DND-41 (cell line): ENCODE data around the gene KDM5C.
A peak's percentile ranks its signal among the peaks of the same experiment; 100 is the strongest.

ENCODE experiments used
- EZH2 ChIP-seq: IDR thresholded peaks from 3 replicates; pipeline ENCODE4 v1.6.1; 2012; ENCODE audit warnings: borderline replicate concordance, low read depth, mild to moderate bottlenecking, moderate library complexity, low read length, inconsistent platforms; ENCODE audit not compliant: severe bottlenecking
- TF ChIP-seq, protein P1 (sequence below): IDR thresholded peaks from 2 replicates; pipeline ENCODE4 v1.5.1; 2012; ENCODE audit warnings: borderline replicate concordance, low read length, moderate library complexity, mild to moderate bottlenecking; ENCODE audit not compliant: poor library complexity, severe bottlenecking; ENCODE audit errors: extremely low read depth

DNA sequence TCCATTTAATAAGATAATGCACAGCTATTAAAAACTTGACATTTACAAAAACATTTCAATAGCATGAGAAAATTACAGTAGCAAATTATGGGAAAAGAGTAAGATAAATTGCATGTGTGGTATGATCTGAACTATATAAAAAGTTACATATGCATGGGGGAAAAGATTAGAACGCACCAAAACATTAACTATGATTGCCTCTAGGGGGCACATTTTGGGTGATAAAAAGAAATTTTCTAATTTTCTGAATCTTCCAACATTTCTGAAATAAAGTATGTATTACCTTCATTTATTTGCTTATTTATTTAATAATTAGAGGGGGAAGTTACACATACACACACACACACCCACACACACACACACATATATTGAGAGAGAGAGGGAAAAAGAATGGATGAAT lies 19.6 kb upstream of the KDM5C start:
- TF ChIP-seq, protein P1, sequence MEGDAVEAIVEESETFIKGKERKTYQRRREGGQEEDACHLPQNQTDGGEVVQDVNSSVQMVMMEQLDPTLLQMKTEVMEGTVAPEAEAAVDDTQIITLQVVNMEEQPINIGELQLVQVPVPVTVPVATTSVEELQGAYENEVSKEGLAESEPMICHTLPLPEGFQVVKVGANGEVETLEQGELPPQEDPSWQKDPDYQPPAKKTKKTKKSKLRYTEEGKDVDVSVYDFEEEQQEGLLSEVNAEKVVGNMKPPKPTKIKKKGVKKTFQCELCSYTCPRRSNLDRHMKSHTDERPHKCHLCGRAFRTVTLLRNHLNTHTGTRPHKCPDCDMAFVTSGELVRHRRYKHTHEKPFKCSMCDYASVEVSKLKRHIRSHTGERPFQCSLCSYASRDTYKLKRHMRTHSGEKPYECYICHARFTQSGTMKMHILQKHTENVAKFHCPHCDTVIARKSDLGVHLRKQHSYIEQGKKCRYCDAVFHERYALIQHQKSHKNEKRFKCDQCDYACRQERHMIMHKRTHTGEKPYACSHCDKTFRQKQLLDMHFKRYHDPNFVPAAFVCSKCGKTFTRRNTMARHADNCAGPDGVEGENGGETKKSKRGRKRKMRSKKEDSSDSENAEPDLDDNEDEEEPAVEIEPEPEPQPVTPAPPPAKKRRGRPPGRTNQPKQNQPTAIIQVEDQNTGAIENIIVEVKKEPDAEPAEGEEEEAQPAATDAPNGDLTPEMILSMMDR = peak; percentile 37
- TF ChIP-seq EZH2 = no peak
